HG02885 (cell line): ENCODE data around the gene GAS2.
A peak's percentile ranks its signal among the peaks of the same experiment; 100 is the strongest.

ENCODE experiments used
- ATAC-seq: cut with Tn5 transposase; IDR thresholded peaks from one replicate; pipeline ENCODE4 v1.9.1; 2021; ENCODE audit warnings: mild to moderate bottlenecking; ENCODE audit not compliant: unreplicated experiment, poor library complexity

Gene GAS2

DNA sequence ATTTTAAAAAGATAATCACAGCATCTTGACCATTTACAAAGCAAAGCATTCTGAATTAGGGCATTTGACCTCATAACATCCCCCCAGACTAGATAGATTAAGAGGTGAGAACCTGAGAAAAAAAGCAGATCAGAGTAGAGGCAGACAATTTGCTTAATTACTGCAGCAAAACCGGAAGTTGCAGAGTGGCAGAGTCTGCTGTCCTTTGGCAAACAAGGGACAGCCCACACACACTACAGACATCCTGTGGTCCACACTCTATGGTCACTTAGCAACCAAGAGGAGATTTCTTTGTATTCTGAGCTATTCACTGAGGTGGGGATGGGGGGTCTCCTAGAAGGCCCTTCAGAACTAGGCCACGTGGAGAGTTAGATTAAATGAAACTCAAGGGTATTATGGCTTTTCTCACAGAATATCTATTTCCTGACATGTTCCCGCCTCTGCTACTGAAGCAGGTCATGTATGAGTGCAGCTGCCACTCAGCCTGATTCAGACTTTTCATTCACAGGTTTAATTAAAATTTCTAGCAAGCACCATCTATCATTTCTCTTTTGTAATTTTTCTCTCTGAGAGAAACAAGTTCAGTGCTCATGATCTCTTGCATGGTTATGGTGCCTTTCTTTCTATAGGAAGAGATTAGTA is 114.7 kb downstream of the GAS2 start:
- peak; percentile 75 for ATAC-seq

DNA sequence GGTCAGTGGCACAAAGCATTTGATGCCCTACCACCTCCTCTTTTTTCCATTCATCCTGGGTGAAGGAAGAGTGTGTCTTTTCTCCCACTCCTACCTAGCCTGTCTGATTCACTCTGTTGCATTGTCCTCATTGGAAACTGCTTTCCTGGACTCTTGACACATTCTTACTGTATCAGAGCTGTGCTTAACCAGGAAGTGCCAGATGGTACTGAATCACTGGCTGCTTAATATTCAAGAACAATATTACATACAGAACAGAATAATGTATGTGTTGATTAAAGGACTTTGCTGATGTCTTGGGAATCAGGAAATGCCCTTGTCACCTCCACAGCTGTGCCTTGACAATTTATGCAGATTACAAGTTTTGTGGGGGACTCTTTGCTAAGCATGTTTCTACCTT is 118.8 kb downstream of the GAS2 start:
- ATAC-seq = no peak

DNA sequence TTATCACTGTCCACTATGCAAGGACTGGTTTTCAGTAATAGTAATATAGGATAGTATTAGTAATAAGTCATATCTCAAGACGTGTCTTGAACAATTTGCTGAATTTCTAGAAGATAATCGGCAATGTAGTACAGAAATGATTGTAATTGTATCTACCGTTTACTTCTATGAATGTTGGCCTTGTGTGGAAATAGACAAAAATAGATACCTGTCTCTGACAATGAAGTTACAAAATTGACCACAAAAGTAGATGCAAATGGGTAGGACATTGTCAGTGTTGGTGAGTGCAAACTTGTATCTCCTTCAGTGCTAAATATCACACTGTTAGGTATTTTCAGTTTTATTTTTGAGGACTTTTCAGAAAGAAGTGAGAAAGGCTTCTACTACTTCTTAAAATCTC is 120.1 kb downstream of the GAS2 start:
- peak; percentile 92 for ATAC-seq

DNA sequence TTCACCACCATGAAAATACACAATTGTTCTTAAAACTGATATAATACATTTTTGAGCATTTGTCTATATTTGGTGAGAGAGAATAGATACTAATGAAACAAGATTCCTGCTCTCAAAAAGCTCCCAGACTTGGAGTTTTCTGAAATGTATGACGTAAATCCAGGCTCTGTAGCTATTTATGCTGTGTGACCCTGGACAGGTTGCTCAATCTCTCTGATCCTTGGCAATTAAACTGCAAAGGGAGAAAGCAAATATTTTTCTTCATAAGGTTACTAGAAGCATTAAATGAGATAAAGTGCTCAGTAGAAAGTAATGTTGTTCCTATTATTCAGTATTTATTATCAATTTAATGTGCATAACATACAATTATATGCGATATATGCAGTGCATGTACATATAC is 120.6 kb downstream of the GAS2 start:
- ATAC-seq = no peak

DNA sequence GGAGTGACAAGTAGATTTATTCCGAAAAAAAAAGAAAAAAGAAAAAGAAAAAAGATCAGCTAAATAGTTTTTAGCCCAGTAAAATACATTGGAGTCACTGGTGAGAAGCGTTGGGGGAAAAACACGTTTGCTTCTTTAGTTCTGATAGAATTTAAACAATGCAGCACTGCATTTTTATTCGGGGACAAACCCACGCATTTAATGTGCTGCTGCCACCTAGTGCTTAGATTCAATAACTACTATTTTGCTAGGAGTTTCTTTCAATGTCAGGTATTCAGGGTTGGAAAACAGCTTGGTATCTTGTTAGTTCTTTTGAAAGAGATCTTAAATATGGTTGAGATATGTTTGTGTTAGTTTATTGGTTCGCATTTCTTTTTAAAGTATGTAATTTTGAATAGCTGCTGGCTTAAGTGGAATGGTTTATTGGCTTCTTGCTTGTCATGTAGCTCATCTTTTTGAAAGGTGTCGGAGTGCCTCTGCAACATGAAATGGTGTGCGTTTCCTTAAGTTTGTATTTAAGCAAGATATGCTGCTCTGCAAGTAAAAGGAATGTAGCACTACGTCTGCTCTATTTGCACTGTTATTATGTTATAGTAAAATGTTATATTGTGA is 121.2 kb downstream of the GAS2 start:
- ATAC-seq = peak; percentile 39

DNA sequence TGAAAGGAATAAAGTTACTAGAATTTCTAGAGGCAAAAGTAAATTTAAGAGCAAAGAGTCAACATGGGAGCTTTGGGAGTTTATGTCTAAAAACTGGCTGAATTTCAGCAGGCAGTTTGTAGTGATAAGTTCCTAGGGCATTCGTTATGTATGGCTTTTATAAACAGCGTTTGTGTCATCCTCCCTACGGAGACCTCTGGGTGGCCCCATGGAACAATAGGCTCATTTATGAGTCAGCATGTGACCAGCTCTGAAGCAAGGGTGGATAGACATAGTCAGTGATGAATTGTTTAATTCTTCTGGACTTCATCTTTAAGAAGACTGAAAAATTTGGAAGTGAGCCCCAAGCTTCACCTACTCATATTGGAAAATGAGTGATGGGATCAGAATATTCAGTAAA is 126.1 kb downstream of the GAS2 start:
- ATAC-seq = peak; percentile 84

DNA sequence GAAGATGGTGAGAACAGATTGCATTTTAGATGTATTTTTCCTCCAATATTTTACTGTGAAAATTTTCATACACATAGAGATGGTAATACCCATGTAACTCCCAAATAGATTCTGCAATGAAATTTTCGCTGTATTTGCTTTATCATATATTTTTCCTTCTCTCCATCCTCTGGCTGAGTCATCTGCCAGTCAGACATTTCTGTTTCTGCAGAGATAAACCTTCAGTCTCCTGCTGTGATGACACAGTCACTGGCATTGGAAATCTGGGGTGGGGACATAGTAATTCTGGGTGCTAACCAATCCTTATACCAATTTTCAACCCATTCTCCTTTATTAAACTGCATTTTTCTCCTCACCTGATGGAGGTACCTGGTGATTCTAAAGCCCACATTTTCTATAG is 129.5 kb downstream of the GAS2 start:
- no peak for ATAC-seq

DNA sequence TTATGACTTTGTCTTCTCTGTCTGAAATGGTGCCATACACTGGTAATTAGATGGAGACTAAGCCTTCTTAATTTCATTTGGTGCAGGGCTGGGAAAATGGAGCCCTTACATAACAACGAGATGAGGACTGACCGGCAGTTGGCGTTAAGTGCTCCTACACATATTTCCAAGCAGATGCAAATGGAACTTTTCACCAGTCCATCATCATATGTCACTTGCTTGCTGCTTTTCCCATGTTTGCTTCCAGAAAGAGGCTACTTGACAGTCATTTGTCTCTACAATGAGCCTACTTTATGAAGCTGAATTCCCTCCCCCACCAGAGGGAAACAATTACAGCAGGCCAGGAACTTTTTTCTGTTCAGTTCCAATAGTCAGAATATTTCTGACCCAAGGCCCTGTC is 130.6 kb downstream of the GAS2 start:
- no peak for ATAC-seq

DNA sequence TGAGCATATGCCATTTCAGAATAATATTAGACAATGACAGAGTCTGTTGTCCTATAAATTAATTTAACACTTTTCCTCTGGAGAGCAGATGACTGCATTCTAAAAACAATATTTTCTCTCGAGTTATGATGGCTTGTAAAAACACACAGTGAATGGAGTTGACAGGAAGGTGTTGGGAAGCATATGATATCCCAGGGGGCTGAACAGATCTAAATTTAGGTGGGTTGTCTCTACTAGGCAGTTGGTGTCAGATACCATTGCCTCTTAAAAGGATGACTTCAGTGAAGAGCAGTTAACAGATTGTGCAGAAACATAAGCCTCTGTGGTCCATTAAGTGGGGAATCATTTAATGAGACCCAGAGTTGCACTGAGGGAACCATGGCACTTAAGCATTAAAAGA is 132.5 kb downstream of the GAS2 start:
- ATAC-seq = no peak

DNA sequence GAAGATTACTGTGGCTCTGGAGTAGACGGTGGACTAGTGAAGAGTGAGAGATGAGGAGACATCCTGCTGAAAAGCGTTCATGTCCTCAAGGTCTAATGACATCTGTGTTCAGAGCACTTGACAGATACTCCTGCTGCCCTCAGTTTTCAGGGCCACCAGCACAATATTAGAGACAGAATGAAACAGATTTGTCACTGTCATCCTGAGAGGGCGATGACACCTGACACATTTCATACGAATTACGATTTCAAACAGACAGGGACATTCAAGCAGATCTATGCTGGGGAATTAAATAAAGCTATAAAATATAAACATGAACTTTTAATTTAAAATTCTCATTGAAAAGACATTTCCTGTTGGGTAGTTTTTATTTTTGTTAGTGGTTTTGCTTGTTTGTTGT is 134.1 kb downstream of the GAS2 start:
- no peak for ATAC-seq

DNA sequence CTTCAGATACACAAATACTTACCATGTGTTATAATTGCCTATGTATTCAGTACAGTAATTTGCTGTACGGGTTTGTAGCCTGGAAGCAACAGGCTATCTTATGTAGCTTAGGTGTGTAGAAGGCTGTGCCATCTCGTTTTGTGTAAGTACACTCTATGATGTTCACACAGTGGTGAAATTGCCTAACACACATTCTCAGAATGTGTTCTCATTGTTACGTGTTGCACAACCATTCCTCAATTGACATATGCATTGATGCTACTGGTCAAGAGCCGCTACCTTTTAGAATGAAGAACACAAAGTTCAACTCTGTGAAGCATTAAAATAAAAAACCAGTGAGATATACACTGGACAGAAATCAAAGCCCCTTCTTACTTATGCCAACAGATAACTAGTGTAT is 136.4 kb downstream of the GAS2 start:
- ATAC-seq = no peak

DNA sequence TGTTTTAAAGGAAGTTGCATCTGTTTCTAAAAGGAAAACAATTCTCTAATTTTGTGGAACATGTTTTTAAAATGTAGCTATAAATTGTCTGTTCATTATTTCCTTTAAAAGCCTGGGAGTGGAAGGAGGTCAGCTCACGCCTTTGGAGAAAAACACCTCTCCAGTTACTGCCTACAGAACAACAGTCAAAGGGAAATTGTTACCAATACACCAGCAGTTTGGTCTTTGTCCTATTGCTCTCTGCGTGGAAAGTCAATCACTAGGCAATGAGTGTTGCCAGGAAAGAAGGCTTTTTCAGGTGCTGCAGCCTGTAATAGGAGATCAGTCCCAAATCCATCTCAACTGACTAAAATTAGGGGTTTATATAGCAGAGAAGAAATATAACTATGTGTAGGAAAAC is 141.0 kb downstream of the GAS2 start:
- ATAC-seq = no peak

DNA sequence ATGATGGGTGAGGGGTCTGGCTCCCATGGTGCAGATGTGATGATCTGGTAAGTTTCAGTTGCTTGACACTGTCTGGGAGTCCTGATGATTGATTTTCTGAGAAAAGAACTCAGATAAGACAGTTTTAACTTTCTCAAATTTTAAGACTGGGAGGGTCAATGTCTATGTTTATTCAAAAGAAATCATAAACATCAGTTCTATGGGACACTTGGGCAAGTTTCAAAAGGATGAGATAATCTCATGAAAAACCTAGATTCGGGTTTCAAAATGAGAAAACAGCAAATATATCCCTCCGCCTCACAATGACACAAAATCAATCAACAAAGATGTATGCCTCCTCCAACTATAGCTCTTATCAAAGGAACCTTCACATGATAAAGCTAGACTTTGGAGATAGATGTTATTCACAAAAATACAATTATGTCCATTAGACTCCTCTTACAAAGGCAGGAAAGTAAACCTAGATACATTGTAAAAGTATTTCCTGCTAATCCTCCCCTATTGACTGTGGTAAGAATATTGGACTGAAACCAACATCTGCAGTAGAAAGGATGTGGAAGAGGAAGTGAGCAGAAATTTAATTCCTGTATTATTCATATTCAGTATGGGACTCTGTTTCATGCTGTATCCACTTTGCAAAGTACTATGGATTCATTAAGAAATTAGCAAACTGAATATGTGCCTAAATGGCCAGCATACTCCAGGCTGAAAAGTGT is 141.6 kb downstream of the GAS2 start:
- ATAC-seq = peak; percentile 95

DNA sequence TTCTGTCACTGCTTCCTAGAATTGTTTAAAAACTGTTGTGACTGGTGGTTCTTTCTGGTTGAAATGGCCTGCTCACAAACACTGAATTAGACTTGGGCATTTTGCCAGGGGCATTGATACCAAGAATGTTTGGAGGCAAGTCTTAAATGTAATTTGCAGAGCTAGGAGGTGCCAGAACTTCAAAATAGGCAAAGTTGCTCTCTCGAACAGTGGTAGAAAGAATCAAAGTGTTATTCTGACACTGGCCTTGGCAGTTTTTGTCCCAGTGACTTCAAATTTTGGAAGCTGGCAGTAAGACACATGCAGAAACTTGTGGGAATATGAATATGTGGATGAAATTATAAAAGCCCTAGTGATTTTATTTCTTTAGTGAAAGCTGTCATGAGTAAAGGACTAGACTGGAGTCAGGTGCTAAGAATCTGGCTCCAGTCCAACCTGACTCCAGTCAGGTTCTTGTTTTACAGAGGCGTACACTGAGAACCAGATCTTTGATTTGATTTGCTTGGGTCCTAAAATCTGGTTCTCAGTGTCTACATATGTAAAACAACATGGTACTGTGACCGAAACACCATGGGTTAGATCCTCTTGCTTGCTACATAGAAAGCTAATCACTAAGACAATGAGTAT is 142.3 kb downstream of the GAS2 start:
- ATAC-seq = no peak

DNA sequence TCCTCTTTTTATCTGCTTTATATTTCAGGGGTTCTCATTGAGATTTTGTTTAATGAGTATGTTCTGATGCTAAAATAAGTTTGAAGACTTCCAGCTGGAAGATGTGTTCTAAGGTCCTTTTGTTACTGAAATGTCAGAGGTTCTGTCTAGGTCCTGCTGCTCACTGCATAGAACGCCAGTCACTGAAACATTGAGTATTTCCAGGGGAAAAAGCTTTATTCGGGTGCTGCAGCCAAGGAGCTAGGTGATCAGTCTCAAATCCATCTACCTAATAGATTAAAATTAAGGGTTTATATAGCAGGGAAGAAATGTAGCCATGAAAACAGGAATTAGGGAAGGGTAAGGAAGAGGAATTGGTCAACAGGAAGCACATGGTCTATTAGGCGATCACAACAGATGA is 143.5 kb downstream of the GAS2 start:
- ATAC-seq = no peak

DNA sequence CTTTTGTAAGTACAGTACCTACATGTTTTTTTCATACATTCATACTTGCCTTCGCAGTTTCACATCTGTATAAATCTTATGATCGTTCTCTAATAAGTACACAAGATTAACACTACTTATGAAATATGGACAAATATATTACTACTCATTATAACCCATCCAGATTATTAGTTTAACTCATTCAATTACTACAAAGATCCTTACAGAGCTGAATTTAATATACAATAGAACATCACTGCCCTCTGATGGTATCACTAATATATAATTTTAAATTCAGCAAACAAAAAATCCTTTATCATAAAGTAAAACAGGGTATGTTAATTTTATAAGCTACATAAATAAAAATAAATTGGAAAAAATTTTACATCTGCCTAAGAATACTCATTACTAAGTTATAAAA is 155.8 kb downstream of the GAS2 start:
- no peak for ATAC-seq

DNA sequence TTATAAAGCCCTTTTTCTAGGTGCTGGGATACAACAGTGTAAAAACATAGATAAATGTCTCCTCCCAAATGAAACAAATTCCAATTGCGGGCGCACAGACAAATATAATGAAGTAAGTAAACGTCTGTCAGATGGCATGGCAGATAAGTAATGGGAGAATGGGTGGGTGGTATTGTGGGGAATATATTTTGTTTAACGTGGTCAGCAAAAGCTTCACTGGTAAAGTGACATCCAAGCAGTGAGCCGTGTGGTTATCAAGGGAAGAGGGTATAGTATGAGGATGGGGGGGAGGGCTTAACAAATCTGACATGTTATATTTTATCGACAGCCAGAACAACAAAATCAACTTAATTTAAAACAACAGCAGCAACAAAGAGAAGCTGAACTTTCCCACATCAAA is 162.0 kb downstream of the GAS2 start:
- ATAC-seq = no peak

DNA sequence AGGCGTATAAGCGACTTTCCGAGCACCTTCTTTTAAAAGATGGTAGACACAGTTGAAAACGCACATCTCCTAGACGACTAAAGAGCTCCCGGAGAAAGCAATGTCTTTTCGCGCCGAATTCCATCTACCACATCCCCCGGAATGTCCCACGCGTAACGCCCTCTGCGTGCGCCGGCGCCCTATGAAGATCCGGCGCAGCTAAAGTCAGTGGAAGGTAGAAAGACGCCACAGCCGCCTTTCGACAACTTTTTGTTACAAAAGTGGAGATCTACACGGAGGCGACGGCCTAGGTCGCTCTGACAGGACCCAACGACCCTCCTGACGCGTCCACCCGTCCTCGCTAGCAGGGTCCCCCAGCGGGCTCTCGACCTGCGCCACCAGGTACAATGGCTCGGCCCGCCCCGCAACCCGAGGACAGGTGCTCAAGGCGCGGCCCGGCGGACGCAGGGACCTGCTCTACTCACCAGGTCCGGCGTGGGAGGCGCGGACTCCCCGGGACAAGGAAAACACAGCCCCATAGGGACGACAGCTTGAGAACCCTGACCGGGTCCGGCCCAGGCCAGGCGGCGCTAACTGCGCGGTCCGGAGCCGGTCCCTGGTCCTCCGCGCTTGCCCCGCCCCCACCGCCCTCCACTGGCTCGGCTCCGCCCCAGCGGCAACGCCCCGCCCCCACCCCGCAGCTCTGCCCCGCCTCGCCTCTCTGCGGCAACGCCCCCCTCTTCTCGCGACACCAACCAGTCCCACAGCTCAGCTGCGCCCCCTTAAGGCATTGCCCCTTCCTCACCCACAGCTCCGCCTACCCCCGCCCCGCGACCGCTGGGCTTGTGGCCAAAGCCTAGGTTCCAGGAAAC is 163.0 kb downstream of the GAS2 start, which contains the start of gene SVIP:
Gene SVIP (minus strand): TSS at position 571 of the 851 bp plus-strand sequence. CDS start 53 bp downstream, at position 518.
- peak; percentile 91 for ATAC-seq

DNA sequence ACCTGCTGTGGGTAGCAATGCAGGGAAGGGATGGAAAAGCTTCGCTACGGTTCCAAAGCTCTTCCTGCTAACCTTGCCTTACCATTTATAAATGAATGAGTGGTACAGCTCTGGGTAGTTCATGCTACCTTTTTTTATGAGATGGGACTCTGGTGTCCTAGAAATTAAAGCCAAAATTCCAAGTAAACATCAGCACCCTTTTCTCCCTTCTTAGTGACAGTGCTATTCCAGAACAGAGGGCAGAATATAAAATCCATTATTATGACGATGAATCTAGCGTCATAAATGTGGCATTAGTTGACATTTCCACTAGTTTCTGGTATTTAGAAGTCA is 163.6 kb downstream of the GAS2 start:
- ATAC-seq = no peak

DNA sequence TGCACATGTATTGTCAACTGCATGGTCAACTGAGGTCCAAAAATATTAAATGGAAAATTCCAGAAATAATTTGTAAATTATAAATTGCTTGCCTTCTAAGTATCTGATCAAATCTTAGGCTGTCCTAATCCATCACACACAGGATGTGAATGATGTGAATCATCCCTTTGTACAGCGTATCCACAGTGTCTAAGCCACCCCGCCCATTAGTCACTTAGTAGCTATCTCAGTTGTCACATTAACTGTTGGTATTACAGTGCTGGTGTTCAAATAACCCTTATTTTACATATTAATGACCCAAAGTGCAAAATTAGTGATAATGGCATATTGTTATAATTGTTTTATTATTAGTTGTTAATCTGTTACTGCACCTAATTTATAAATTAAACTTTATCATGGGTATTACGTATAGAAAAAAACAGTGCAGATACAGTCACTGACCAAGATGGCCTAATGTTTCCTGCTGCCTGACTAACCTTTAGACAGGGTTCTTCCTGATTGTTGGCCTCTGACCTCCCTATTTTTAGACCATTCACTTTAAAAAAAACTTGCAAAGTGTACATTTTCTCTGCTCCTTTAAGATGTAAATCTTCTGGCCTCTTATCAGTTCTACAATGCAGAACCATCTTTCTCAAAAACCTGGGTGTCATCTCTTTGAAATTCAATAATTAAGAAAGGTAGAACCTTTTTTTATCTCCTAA is 166.1 kb downstream of the GAS2 start:
- no peak for ATAC-seq
